ENCODE measurements around the gene FAM76A.

DNA sequence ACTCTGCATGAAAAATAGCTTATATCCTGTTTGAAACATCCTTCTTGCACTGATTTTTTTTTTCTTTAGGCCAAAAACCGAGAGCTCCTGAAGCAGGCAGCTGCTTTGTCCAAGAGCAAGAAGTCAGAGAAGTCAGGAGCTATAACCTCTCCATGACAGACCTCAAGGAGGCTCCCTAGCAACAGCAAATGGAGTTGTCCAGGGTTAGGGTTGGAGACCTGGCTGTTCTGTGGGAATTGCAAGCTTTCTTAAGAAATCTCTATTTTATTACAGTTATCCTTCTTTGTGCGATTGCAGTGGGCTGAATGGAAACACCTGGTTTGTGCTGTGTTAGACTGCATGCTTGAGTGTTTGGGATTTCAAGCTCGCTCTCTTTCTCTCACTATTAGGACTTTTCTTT lies 34.7 kb downstream of the FAM76A start:
- TF ChIP-seq RAD21 (IDR thresholded peaks at IDR 0.05; ENCODE audit: low read depth) (peak; percentile 40), CEBPB (IDR thresholded peaks at IDR 0.05; ENCODE audit: low read depth) (no peak)
- TF ChIP-seq, protein P1, sequence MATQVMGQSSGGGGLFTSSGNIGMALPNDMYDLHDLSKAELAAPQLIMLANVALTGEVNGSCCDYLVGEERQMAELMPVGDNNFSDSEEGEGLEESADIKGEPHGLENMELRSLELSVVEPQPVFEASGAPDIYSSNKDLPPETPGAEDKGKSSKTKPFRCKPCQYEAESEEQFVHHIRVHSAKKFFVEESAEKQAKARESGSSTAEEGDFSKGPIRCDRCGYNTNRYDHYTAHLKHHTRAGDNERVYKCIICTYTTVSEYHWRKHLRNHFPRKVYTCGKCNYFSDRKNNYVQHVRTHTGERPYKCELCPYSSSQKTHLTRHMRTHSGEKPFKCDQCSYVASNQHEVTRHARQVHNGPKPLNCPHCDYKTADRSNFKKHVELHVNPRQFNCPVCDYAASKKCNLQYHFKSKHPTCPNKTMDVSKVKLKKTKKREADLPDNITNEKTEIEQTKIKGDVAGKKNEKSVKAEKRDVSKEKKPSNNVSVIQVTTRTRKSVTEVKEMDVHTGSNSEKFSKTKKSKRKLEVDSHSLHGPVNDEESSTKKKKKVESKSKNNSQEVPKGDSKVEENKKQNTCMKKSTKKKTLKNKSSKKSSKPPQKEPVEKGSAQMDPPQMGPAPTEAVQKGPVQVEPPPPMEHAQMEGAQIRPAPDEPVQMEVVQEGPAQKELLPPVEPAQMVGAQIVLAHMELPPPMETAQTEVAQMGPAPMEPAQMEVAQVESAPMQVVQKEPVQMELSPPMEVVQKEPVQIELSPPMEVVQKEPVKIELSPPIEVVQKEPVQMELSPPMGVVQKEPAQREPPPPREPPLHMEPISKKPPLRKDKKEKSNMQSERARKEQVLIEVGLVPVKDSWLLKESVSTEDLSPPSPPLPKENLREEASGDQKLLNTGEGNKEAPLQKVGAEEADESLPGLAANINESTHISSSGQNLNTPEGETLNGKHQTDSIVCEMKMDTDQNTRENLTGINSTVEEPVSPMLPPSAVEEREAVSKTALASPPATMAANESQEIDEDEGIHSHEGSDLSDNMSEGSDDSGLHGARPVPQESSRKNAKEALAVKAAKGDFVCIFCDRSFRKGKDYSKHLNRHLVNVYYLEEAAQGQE (IDR thresholded peaks at IDR 0.05; ENCODE audit: low read depth): no peak
